Upper lobe of right lung (tissue), 1 donor: ENCODE results near the gene MAP7. TPM values are rescaled to one million over a fixed set of nuclear protein-coding genes. Genes with fewer than 3 reads are reported as not detected.
A peak's percentile ranks its signal among the peaks of the same experiment; 100 is the strongest.

Experiments used
- ATAC-seq: fragments of 200-7000 bp; cut with Tn5 transposase; one replicate; pipeline ENCODE4 v1.9.1; 2020; ENCODE audit warnings: mild to moderate bottlenecking, moderate library complexity
- DNase-seq: peaks from one replicate; pipeline ENCODE4 v3.0.0-alpha.2; 2020
- H3K27ac ChIP-seq: fragments of 200-600 bp; one replicate; pipeline ENCODE4 v1.8.0; 2022
- H3K27me3 ChIP-seq: fragments of 200-600 bp; one replicate; pipeline ENCODE4 v1.8.0; 2022; ENCODE audit warnings: mild to moderate bottlenecking
- H3K36me3 ChIP-seq: fragments of 200-600 bp; one replicate; pipeline ENCODE4 v1.8.0; 2022
- H3K4me1 ChIP-seq: fragments of 200-600 bp; one replicate; pipeline ENCODE4 v1.8.0; 2022
- H3K4me3 ChIP-seq: fragments of 200-600 bp; one replicate; pipeline ENCODE4 v1.8.0; 2022; ENCODE audit warnings: mild to moderate bottlenecking
- H3K9me3 ChIP-seq: fragments of 200-600 bp; one replicate; pipeline ENCODE4 v1.8.0; 2022
- CTCF ChIP-seq: fragments of 200-600 bp; IDR thresholded peaks from one replicate; pipeline ENCODE4 v1.8.0; 2022; ENCODE audit warnings: antibody characterized with exemption
- intact Hi-C: fragments of 100-400 bp; cut with DNase I; formaldehyde crosslinking; loops from one replicate; pipeline ENCODE4 v1.11.0; 2022
- total RNA-seq: library from RNA; stranded (reverse); fragmentation: NEBNext Ultra II Directional; extraction: Animal tissue kit (Norgen Biotek cat#: 25700); gene quantifications from one replicate; pipeline ENCODE4 v1.2.1, GENCODE V29; 2021
- donor health status: DM: no; HTN: yes; CAD: no; lungs with severe emphysema.

The MAP7 gene
- total RNA-seq, 1 donor from 2014 or later, result 23.2 TPM

GRCh38 chr6:136464874-136465273 is 85.3 kb downstream of the MAP7 start:
- Histone ChIP-seq H3K27me3 (no peaks in the 10 kb centered on the region), H3K36me3 (no peaks in the 10 kb centered on the region), H3K4me1 (peaks cover 5% of the 10 kb centered on the region), H3K9me3 (no peaks in the 10 kb centered on the region), H3K4me3 (no peak overlapping the region), H3K27ac (no peak overlapping the region)
- no peak for TF ChIP-seq CTCF
- DNase-seq (no peak), ATAC-seq (no peak)
- intact Hi-C loops, result no loop called here

DNA sequence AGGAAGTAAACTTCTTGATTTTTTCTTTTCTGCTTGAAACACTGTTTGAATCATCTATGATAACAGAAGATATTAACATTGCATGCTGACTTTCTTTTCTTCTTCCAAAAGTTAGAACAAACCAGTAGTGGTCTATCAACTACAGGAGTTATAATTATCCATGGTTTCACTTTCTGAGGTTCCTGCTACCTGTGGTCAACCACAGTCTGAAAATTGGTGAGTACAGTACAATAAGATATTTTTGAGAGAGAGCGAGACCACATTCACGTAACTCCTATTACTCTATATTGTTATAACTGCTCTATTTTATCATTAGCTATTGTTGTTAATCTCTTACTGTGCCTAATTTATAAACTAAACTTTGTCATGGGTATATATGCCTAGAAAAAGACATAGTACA is 86.1 kb downstream of the MAP7 start:
- Histone ChIP-seq H3K27me3 (no peaks in the 10 kb centered on the region), H3K4me1 (peaks cover 5% of the 10 kb centered on the region), H3K9me3 (no peaks in the 10 kb centered on the region), H3K27ac (no peak overlapping the region), H3K4me3 (no peak overlapping the region), H3K36me3 (no peaks in the 10 kb centered on the region)
- intact Hi-C loops, result no loop called here
- DNase-seq (no peak), ATAC-seq (no peak)
- TF ChIP-seq CTCF, result no peak

- Histone ChIP-seq H3K4me1 (peaks cover 5% of the 10 kb centered on the region), H3K9me3 (no peaks in the 10 kb centered on the region), H3K4me3 (no peak overlapping the region), H3K36me3 (no peaks in the 10 kb centered on the region), H3K27me3 (no peaks in the 10 kb centered on the region), H3K27ac (no peak overlapping the region)
- no peak for DNase-seq
- intact Hi-C loops, result no loop called here
- peak; percentile 59 for ATAC-seq
- TF ChIP-seq CTCF, result no peak
Observed at GRCh38 chr6:136463743-136464142, 86.5 kb downstream of the MAP7 start.

DNA sequence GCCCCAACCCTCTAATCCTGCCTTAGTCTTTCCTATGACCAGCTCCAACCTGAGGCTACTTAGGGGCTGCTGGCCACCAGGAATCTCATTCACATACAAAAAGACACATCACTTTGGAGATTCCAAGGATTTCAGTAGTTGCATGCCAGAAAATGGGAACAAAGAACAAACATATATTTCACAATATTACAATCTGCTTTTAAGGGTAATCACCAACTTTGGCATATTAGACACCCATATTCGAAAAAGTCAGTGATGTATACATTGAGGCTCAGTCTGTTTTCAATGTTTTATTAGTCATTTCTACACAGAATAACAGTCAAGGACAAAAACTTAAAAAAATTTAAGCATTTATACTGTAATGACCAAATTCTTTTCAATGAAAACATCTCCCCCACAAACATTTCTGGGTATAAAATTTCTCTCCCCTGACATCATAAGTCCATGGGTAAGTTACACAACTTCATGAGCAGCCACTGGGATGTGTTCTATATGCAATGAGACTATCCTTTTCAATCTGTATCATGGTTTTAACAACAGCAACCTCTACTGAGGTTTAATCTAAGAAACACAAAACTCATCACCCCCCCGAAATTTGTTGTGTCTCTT is 103.5 kb downstream of the MAP7 start:
- no peak for DNase-seq
- intact Hi-C loops, result no loop called here
- ATAC-seq, result no peak
- no peak overlapping the region for H3K4me3 ChIP-seq
- TF ChIP-seq CTCF, result no peak
- H3K4me1 ChIP-seq, result no peaks in the 10 kb centered on the region
- no peaks in the 10 kb centered on the region for H3K27me3 ChIP-seq
- no peaks in the 10 kb centered on the region for H3K9me3 ChIP-seq
- H3K36me3 ChIP-seq, result no peaks in the 10 kb centered on the region
- no peak overlapping the region for H3K27ac ChIP-seq

GRCh38 chr6:136446145-136446544 is 104.1 kb downstream of the MAP7 start:
- DNase-seq, result no peak
- Histone ChIP-seq H3K27ac (no peak overlapping the region), H3K27me3 (no peaks in the 10 kb centered on the region), H3K4me1 (no peaks in the 10 kb centered on the region), H3K36me3 (no peaks in the 10 kb centered on the region), H3K4me3 (no peak overlapping the region), H3K9me3 (no peaks in the 10 kb centered on the region)
- intact Hi-C loops, result no loop called here
- TF ChIP-seq CTCF, result no peak
- ATAC-seq, result peak; percentile 32

DNA sequence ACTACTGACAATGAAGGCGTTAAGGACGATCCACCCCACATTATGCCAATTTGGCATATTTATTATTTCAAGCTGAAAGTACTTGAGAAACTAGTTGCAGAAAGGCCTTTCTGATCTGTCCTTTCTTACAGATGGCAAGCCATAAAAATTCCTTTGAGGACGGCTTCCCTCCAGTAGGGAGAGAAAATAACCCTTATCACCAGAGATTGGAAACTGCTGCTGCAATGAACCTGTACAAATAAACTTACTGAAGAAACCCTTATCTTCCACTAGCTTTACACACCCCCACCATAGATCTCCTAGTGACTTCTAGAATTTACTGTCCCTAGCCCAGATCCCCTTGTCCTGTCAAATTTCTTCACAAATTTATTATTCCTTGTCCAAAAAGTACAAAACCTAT is 105.2 kb downstream of the MAP7 start:
- no peak overlapping the region for H3K27ac ChIP-seq
- no peaks in the 10 kb centered on the region for H3K36me3 ChIP-seq
- H3K4me3 ChIP-seq, result no peak overlapping the region
- no peak for ATAC-seq
- DNase-seq, result no peak
- no peak for TF ChIP-seq CTCF
- no peaks in the 10 kb centered on the region for H3K27me3 ChIP-seq
- H3K4me1 ChIP-seq, result no peaks in the 10 kb centered on the region
- intact Hi-C loops, result no loop called here
- H3K9me3 ChIP-seq, result no peaks in the 10 kb centered on the region
